Astrocyte of the spinal cord (primary cell): Measurements from ENCODE around the gene SPRYD7.
A peak's percentile ranks its signal among the peaks of the same experiment; 100 is the strongest.

Experiments
- DNase-seq: peaks from one replicate; pipeline ENCODE4 v3.0.0; 2011; ENCODE audit warnings: low read depth, low spot score
- H3K4me3 ChIP-seq: 2 replicates; pipeline ENCODE4 v1.5.1; 2011; ENCODE audit warnings: low read depth, mild to moderate bottlenecking, low read length, moderate library complexity
- CTCF ChIP-seq: IDR thresholded peaks from 2 replicates; pipeline ENCODE4 v1.5.1; 2012; ENCODE audit warnings: low read depth, mild to moderate bottlenecking, low read length, inconsistent platforms
- in situ Hi-C: cut with HindIII; loops from 2 replicates; pipeline ENCODE4 v1.10.0; 2017; ENCODE audit warnings: low sequenced_read_pairs

Gene SPRYD7

GRCh38 chr13:49975826-49976225, 39.7 kb upstream of the SPRYD7 start:
- H3K4me3 ChIP-seq, result no peak overlapping the region
- DNase-seq, result no peak
- in situ Hi-C loops, result no loop called here
- TF ChIP-seq CTCF, result no peak

GRCh38 chr13:49972709-49973108, 36.6 kb upstream of the SPRYD7 start:
- no peak overlapping the region for H3K4me3 ChIP-seq
- in situ Hi-C loops, result no loop called here
- DNase-seq, result no peak
- no peak for TF ChIP-seq CTCF

GRCh38 chr13:49967456-49967855, 31.3 kb upstream of the SPRYD7 start:
- H3K4me3 ChIP-seq, result no peak overlapping the region
- TF ChIP-seq CTCF, result no peak
- DNase-seq, result no peak
- in situ Hi-C loops, result no loop called here

GRCh38 chr13:49958321-49958720, 22.2 kb upstream of the SPRYD7 start:
- in situ Hi-C loops, result no loop called here
- peak; percentile 9 for DNase-seq
- no peak for TF ChIP-seq CTCF
- no peak overlapping the region for H3K4me3 ChIP-seq

- DNase-seq, result no peak
- no peak for TF ChIP-seq CTCF
- in situ Hi-C loops, result no loop called here
- H3K4me3 ChIP-seq, result no peak overlapping the region
Measured at GRCh38 chr13:49956131-49956530, 20.0 kb upstream of the SPRYD7 start.

GRCh38 chr13:49954674-49955455, 18.7 kb upstream of the SPRYD7 start:
- H3K4me3 ChIP-seq, result no peak overlapping the region
- in situ Hi-C loops, result no loop called here
- DNase-seq, result no peak
- TF ChIP-seq CTCF, result no peak
